A673 (cell line): ENCODE results near the gene TAF11L14. TPM values are rescaled to one million over a fixed set of nuclear protein-coding genes. Genes with fewer than 3 reads are reported as not detected.
"Not testable (repeated sequence)": the region's sequence is repeated elsewhere in the genome, so short reads cannot be mapped to it uniquely, and the experiment has no call there.

ENCODE experiments used
- BruUV-seq: library from RNA; stranded (reverse); fragments of 400-500 nt; replicated peaks from 2 replicates; lab custom pipeline; 2021; lab: Mats Ljungman, UMichigan
- CTCF ChIA-PET: fragments of 300-600 bp; sonication (Branson Sonifier 250); formaldehyde crosslinking; loops from one replicate; lab custom pipeline; 2022; ENCODE audit warnings: antibody characterized with exemption; lab: Charles Lee
- POLR2A ChIA-PET: fragments of 300-600 bp; sonication (Branson Sonifier 250); formaldehyde crosslinking; loops from one replicate; lab custom pipeline; 2022; ENCODE audit warnings: antibody characterized with exemption; ENCODE audit not compliant: low non-redundant PET; lab: Charles Lee
- DNase-seq: peaks from one replicate; pipeline ENCODE4 v3.0.0-alpha.2; 2015; ENCODE audit warnings: low spot score
- H3K27ac ChIP-seq: fragments of 200-600 bp; sonication (generic); 2 replicates; pipeline ENCODE4 v1.5.1; 2016; ENCODE audit warnings: mixed run types, low read depth, mild to moderate bottlenecking, mixed read lengths, antibody characterized with exemption, low read length; ENCODE audit not compliant: poor library complexity, severe bottlenecking
- H3K27me3 ChIP-seq: fragments of 200-600 bp; sonication (generic); replicated peaks from 2 replicates; pipeline ENCODE4 v1.6.1; 2017; ENCODE audit warnings: mixed run types, low read depth, mild to moderate bottlenecking, mixed read lengths, antibody characterized with exemption, low read length; ENCODE audit not compliant: insufficient read depth, poor library complexity
- H3K36me3 ChIP-seq: fragments of 200-600 bp; sonication (generic); 2 replicates; pipeline ENCODE4 v1.6.1; 2016; ENCODE audit warnings: mixed run types, mild to moderate bottlenecking, mixed read lengths, antibody characterized with exemption, low read length; ENCODE audit not compliant: insufficient read depth, poor library complexity, severe bottlenecking
- H3K4me1 ChIP-seq: fragments of 200-600 bp; sonication (generic); 2 replicates; pipeline ENCODE4 v1.6.1; 2017; ENCODE audit warnings: mixed run types, mild to moderate bottlenecking, mixed read lengths, antibody characterized with exemption, low read length; ENCODE audit not compliant: insufficient read depth, poor library complexity, severe bottlenecking
- H3K4me3 ChIP-seq: fragments of 200-600 bp; sonication (generic); 2 replicates; pipeline ENCODE4 v1.5.1; 2016; ENCODE audit warnings: low read depth, mixed run types, mild to moderate bottlenecking, mixed read lengths, low read length; ENCODE audit not compliant: poor library complexity, severe bottlenecking
- H3K9me3 ChIP-seq: fragments of 200-600 bp; sonication (generic); 2 replicates; pipeline ENCODE4 v1.6.1; 2016; ENCODE audit warnings: mixed run types, low read depth, mild to moderate bottlenecking, mixed read lengths, antibody characterized with exemption, low read length; ENCODE audit not compliant: poor library complexity, severe bottlenecking
- EZH2 ChIP-seq: fragments of 200-600 bp; sonication (generic); IDR thresholded peaks from 2 replicates; pipeline ENCODE4 v1.6.1; 2017; ENCODE audit warnings: borderline replicate concordance, low read depth, mild to moderate bottlenecking, mixed read lengths, antibody characterized with exemption, low read length; ENCODE audit not compliant: poor library complexity, severe bottlenecking
- intact Hi-C: fragments of 100-400 bp; cut with micrococcal nuclease; formaldehyde crosslinking; loops from one replicate; pipeline ENCODE4 v1.10.0; 2022; ENCODE audit not compliant: unreplicated experiment
- total RNA-seq: library from RNA; stranded (reverse); gene quantifications from 2 replicates; pipeline ENCODE4 v1.2.3, GENCODE V29; 2021
- TF ChIP-seq, protein P1 (sequence below): fragments of 300-800, 200-600 bp; sonication (generic); conservative IDR thresholded peaks from 2 replicates; pipeline ENCODE4 v1.5.1; 2017; ENCODE audit warnings: low read depth, mild to moderate bottlenecking, antibody characterized with exemption, low read length, moderate library complexity, mixed read lengths

Gene TAF11L14
- total RNA-seq, 1 experiment from 2014 or later: not detected

DNA sequence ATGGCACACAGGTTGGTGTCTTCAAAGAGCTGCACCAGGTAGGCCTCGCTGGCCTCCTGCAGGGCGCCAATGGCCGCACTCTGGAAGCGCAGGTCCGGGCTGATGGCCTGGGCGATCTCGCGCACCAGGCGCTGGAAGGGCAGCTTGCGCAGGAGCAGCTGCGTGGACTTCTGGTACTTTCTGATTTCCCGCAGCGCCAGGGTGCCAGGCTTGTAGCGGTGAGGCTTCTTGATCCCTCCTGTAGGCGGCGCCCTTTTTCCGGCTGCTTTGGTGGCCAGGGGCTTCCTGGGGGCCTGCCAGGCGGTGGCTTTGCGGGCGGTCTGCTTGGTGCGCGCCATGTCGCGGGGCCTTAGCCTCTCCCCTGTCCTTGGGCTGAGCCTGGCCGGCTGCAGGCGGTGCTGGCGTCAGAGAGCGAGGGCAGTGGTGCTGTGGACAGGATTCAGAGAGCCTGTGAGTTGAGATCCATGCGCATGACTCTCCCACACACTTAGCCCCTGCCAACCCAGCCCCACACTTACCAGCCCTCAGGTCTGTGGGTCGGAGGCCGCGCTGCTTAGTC lies 21.0 kb downstream of the TAF11L14 start:
- H3K9me3 ChIP-seq, intact Hi-C loops, H3K27ac ChIP-seq, POLR2A ChIA-PET, CTCF ChIA-PET, BruUV-seq, DNase-seq, H3K36me3 ChIP-seq, H3K27me3 ChIP-seq, H3K4me1 ChIP-seq, H3K4me3 ChIP-seq: not testable (repeated sequence)

DNA sequence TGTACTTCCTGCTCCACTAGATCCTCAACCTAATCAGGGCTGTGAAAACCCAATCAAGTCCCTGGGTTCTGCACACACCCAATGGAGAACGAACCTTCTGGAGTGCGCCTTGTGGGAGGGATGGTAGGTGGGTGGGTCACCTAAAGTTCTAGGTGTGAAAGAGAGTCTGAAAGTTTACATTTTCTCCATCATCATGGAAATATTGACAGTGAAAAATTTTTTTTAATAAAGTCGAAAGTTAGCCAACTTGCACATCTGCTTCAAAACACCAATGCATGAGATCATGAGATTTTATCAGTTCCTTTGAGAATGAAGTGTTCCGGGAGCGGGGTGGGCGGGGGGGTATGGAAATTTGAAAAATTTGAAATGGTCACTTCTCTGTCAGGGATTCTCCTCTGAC lies 21.7 kb downstream of the TAF11L14 start:
- DNase-seq: no peak
- Histone ChIP-seq H3K27me3 (no peaks in the 10 kb centered on the region), H3K36me3 (no peaks in the 10 kb centered on the region), H3K4me1 (no peaks in the 10 kb centered on the region), H3K4me3 (no peak overlapping the region), H3K27ac (no peak overlapping the region), H3K9me3 (no peaks in the 10 kb centered on the region)
- intact Hi-C loops: no loop called here
- TF ChIP-seq EZH2: no peak
- TF ChIP-seq, protein P1, sequence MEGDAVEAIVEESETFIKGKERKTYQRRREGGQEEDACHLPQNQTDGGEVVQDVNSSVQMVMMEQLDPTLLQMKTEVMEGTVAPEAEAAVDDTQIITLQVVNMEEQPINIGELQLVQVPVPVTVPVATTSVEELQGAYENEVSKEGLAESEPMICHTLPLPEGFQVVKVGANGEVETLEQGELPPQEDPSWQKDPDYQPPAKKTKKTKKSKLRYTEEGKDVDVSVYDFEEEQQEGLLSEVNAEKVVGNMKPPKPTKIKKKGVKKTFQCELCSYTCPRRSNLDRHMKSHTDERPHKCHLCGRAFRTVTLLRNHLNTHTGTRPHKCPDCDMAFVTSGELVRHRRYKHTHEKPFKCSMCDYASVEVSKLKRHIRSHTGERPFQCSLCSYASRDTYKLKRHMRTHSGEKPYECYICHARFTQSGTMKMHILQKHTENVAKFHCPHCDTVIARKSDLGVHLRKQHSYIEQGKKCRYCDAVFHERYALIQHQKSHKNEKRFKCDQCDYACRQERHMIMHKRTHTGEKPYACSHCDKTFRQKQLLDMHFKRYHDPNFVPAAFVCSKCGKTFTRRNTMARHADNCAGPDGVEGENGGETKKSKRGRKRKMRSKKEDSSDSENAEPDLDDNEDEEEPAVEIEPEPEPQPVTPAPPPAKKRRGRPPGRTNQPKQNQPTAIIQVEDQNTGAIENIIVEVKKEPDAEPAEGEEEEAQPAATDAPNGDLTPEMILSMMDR: no peak
- ChIA-PET POLR2A (no interaction called here), CTCF (no interaction called here)
- BruUV-seq: no TSS peak

DNA sequence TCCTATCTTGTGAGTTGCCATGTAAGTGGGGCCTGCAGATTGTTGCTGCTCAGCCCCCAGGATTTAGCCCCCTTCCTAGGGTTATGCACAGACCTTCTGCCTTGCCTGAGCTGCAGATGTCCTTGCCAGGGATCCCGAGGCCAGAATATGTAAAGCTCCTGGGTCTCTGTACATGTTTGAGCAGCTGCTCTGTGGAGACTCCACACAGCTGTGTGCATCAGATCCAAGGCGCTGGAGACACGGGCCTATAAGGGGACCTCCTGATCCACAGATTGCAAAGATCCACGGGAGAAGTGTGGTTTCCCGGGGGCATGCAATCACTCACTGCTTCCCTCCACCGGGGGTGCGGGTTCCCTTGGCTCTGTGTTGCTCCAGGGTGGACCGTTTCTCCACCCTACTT lies 28.9 kb downstream of the TAF11L14 start:
- no peak for DNase-seq
- POLR2A ChIA-PET: no interaction called here
- Histone ChIP-seq H3K27me3 (no peaks in the 10 kb centered on the region), H3K4me3 (no peak overlapping the region), H3K27ac (no peak overlapping the region), H3K9me3 (no peaks in the 10 kb centered on the region), H3K4me1 (no peaks in the 10 kb centered on the region), H3K36me3 (no peaks in the 10 kb centered on the region)
- TF ChIP-seq EZH2: no peak
- TF ChIP-seq, protein P1: no peak
- CTCF ChIA-PET: no interaction called here
- BruUV-seq: no TSS peak
- intact Hi-C loops: no loop called here

DNA sequence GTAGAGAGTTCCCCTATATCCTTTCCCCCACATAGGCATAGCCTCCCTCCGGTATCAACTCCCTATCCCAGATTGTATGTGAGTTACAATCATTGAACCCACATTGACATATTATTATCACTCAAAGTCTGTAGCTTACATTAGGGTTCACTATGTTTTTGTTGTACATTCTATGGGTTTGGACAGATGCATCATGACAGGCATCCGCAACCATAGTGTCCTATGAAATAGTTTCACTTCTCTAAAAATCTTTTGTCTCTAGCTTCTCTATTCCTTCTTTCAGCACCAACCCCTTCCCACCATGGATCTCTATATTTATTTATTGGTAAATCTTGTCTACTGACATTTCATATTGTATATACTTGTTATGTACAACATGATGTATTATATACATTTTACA lies 31.6 kb downstream of the TAF11L14 start:
- Histone ChIP-seq H3K4me1 (no peaks in the 10 kb centered on the region), H3K36me3 (no peaks in the 10 kb centered on the region), H3K4me3 (no peak overlapping the region), H3K9me3 (no peaks in the 10 kb centered on the region), H3K27ac (no peak overlapping the region), H3K27me3 (no peaks in the 10 kb centered on the region)
- DNase-seq: no peak
- intact Hi-C loops: no loop called here
- TF ChIP-seq, protein P1: no peak
- TF ChIP-seq EZH2: no peak
- ChIA-PET POLR2A (no interaction called here), CTCF (no interaction called here)
- no TSS peak for BruUV-seq
